Breast epithelium (tissue), 3 donors: ENCODE measurements around the gene BICC1.

ENCODE experiments used
- CTCF ChIP-seq, 3 donors: fragments of 450-650 bp; IDR thresholded peaks; one replicate each; pipeline ENCODE4 v1.5.1; 2016 to 2017; ENCODE audit warnings: antibody characterized with exemption in 3 of 3, mild to moderate bottlenecking in 3 of 3, moderate library complexity in 3 of 3
- POLR2A ChIP-seq: fragments of 450-650 bp; IDR thresholded peaks from one replicate; pipeline ENCODE4 v1.6.1; 2016; ENCODE audit warnings: antibody characterized with exemption, mild to moderate bottlenecking, moderate library complexity
- POLR2AphosphoS5 ChIP-seq, 3 donors: sonication (generic); formaldehyde crosslinking; IDR thresholded peaks; one replicate each; pipeline ENCODE4 v1.6.1; 2017; ENCODE audit warnings: antibody characterized with exemption in 3 of 3

- TF ChIP-seq POLR2A, result no peak
- TF ChIP-seq CTCF (IDR thresholded peaks at IDR 0.05), result no peak
- TF ChIP-seq POLR2AphosphoS5 (IDR thresholded peaks at IDR 0.05), result no peak
Measured at GRCh38 chr10:58637352-58637751, 124.7 kb downstream of the BICC1 start.
